GM12892 (cell line): ENCODE measurements around the gene CNDP1. TPM values are rescaled to one million over a fixed set of nuclear protein-coding genes. Genes with fewer than 3 reads are reported as not detected.
A peak's percentile ranks its signal among the peaks of the same experiment; 100 is the strongest.

Source experiments
- DNase-seq: peaks from one replicate; pipeline ENCODE4 v3.0.0; 2011; ENCODE audit not compliant: insufficient read length
- FAIRE-seq: peaks from 2 replicates; lab custom pipeline; 2011; peaks lifted over from hg19 to GRCh38; lab: Jason Lieb, UNC
- POLR2A ChIP-seq: IDR thresholded peaks from 2 replicates; pipeline ENCODE4 v1.6.1; 2011; ENCODE audit warnings: low read depth, low read length, control low read depth
- POLR2AphosphoS5 ChIP-seq: IDR thresholded peaks from 2 replicates; pipeline ENCODE4 v1.6.1; 2011; ENCODE audit warnings: low read depth, low read length, control low read depth
- TAF1 ChIP-seq: IDR thresholded peaks from 2 replicates; pipeline ENCODE4 v1.6.1; 2011; ENCODE audit warnings: low read depth, mild to moderate bottlenecking, control low read depth, low read length, borderline replicate concordance
- polyA plus RNA-seq: library from polyadenylated mRNA; unstranded; fragments of >200 nt; gene quantifications from one replicate; pipeline ENCODE4 v1.2.1, GENCODE V29; 2012; ENCODE audit warnings: missing spikeins, inconsistent platforms; ENCODE audit not compliant: missing spikeins

Gene CNDP1, protein sequence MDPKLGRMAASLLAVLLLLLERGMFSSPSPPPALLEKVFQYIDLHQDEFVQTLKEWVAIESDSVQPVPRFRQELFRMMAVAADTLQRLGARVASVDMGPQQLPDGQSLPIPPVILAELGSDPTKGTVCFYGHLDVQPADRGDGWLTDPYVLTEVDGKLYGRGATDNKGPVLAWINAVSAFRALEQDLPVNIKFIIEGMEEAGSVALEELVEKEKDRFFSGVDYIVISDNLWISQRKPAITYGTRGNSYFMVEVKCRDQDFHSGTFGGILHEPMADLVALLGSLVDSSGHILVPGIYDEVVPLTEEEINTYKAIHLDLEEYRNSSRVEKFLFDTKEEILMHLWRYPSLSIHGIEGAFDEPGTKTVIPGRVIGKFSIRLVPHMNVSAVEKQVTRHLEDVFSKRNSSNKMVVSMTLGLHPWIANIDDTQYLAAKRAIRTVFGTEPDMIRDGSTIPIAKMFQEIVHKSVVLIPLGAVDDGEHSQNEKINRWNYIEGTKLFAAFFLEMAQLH
- polyA plus RNA-seq = not detected

DNA sequence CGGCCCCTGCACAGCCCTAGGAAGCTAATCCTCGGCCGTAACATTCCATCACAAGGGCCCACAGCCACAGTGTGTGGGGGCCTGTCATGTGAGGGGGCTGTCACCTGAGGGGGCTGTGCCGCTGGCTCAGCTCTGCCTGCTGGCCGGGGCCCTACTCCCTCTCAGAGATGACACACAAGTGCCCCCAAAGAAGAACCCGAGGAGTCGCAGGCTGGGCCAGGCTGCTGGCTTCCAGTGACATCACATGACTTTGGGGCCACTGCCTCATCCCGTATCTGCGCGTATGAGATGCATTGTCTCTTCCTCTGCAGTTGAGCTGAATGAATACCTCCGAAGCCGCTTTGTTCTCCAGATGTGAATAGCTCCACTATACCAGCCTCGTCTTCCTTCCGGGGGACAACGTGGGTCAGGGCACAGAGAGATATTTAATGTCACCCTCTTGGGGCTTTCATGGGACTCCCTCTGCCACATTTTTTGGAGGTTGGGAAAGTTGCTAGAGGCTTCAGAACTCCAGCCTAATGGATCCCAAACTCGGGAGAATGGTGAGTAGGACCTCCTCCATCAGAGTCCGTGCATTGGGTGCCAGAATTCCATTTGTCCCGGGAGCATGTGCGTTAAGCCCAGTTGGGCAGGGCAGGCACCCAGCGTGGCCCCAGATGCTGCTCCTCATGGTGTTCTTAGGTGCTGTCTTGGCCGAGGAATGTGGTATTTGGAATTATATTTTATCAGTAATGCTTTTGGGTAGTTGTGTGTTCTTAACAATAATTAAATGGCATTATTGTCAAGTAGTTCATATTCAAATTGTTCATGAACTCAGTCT lies at the start of gene CNDP1:
Gene CNDP1, plus strand, starts transcription at position 351 of the 820 bp plus-strand sequence. Its CDS starts 168 bp downstream, at position 519.
- TF ChIP-seq POLR2AphosphoS5 = no peak
- no peak for TF ChIP-seq POLR2A
- no peak for TF ChIP-seq TAF1
- FAIRE-seq (no peak), DNase-seq (no peak)

DNA sequence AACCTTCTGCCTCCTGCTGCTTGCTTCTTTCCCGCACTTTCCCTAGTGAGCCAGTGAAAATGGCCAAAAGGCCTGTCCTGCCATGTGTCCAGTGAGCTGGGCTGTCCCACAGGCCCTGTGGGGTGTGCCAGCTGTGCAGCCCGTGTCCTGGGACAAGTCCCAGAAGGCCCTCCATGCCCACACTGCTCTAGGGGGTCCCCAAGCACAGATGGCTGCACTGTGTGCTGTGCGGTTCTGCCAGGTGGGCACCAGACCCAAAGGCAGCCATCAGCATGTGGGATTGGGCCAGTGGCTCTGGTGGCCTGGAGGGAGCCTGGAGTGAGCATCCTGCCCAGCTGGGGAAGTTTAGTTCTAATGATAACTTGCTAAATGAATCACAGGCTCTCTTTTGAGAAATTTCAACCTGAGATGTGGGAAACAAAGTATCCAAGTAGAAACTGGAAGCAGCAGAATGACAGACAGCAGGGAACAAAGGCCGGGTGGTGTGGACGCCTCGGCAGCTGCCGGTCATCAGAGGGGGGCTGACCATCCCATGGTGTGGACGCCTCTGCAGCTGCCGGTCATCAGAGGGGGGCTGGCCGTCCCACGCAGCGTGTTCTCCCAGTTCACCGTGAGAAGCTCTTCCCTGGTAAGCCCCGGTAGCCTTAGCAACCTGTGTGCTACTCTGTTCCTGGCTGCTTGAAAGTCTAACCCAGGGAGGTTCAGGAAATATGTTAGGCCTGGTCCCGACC lies 48.0 kb upstream of the CNDP1 start:
- FAIRE-seq (no peak), DNase-seq (no peak)
- no peak for TF ChIP-seq TAF1
- no peak for TF ChIP-seq POLR2A
- no peak for TF ChIP-seq POLR2AphosphoS5

DNA sequence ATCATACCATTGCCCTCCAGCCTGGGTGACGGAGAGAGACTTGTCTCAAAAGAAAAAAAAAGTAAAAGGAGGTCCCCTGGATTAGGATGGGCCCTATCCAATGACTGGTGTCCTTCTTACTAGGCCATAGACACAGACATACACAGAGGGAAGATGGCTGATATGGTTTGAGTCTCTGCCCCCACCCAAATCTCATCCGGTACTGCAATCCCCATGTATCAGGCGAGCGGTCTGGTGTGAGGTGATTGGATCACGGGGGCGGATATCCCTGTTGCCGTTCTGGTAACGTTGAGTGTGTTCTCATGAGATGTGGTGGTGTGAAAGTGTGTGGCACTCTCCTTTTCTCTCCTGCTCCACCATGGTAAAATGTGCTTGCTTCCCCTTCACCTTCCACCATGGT lies 45.9 kb upstream of the CNDP1 start:
- no peak for FAIRE-seq
- TF ChIP-seq POLR2A (no peak), POLR2AphosphoS5 (no peak), TAF1 (no peak)
- DNase-seq = no peak

DNA sequence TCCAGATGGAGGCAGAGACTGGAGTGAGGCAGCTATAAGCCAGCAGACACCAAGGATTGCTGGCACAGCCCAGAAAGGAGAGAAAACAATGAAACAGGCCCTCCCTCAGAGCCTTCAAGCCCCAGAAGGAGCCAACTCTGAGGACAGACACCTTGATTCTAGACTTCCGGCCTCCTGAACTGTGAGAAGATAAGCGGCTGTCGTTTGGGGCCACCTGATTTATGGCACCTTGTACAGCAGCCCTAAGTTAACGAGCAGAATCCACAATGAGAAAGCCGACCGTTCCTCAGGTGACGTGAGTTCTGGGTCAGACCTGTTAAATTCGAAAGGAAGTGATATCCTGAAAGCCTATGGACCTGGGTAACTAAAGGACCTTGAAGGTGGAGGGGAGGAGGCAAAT lies 45.4 kb upstream of the CNDP1 start:
- DNase-seq (no peak), FAIRE-seq (no peak)
- no peak for TF ChIP-seq TAF1
- no peak for TF ChIP-seq POLR2AphosphoS5
- TF ChIP-seq POLR2A = no peak

DNA sequence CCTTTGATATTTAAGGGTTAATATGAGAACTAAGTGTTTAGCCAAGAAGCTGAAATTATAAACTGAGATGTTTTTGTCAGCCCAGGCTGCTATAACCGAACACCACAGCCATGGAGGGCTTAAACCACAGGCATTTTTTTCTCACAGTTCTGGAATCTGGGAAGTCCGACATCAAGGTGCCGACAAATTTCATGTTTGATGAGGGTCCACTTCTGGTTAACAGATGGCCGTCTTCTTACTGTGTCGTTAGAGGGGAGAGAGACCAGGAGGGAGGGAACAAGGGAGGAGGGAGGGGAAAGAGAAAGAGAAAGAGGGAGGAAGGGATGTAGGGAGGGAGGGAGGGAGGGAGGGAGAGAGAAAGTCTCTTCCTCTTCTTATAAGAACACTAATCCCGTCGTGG lies 44.6 kb upstream of the CNDP1 start:
- no peak for TF ChIP-seq TAF1
- no peak for TF ChIP-seq POLR2AphosphoS5
- no peak for TF ChIP-seq POLR2A
- DNase-seq (no peak), FAIRE-seq (no peak)

DNA sequence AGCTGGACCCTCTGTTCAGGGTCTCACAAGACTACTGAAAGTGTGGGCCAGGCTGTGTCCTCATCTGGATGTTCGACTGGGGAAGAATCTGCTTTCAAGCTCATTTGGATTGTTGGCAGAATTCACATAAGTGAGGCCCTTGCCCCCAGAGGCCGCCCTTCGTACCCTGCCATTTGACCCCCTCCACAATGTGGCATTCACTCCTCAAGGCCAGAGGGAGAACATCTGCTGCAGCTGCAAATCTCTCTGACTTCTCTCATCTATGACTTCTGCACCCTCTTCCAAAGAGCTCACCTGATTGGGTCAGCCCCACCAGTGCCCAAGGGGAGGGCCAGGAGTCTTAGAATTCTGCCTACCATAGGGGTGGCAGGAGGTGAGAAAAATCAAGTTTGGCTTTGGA lies 42.0 kb upstream of the CNDP1 start:
- TF ChIP-seq POLR2A (no peak), POLR2AphosphoS5 (no peak), TAF1 (no peak)
- FAIRE-seq (no peak), DNase-seq (no peak)

DNA sequence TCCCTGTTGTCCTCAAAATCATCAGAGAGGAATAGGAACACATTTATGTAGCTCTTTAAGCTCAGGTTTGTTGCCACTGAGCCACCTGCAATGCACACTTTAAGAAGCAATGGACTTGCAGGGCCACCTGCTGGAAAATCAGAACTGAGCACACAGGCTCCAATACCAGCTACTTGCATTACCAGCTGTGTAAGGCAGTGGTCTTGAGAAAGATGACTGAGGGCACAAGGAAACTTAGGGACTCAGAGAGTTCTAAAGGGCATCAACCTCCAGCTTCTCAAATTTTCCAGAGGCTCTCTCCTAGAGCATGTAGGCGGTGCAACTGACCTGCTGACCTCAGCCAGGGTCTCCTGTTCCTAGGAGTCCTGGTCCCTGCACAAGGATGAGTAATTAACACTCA lies 40.6 kb upstream of the CNDP1 start:
- TF ChIP-seq POLR2A = no peak
- TF ChIP-seq POLR2AphosphoS5 = no peak
- TF ChIP-seq TAF1 = no peak
- FAIRE-seq = no peak

DNA sequence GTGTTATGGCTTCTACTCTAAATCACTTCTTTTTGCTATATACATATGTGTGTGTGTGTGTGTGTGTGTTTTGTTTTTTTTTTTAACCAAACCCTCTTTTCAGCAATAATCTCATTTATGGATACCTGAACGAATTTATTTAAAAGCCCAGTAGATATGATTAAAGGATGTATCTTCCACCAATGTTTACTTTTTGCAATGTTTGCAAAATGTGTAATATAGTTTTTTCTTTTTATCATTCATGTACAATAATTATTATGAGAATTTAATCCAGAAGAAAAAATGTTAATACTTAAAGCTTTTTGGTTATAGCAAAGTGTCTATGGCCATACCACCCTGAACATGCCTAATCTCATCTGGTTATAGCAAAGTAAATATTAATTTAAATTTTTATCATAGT lies 39.8 kb upstream of the CNDP1 start:
- TF ChIP-seq POLR2A (no peak), POLR2AphosphoS5 (no peak), TAF1 (no peak)
- FAIRE-seq = no peak

More for the DNA sequence above, 40.6 kb upstream of the CNDP1 start:
- no peak for DNase-seq

DNA sequence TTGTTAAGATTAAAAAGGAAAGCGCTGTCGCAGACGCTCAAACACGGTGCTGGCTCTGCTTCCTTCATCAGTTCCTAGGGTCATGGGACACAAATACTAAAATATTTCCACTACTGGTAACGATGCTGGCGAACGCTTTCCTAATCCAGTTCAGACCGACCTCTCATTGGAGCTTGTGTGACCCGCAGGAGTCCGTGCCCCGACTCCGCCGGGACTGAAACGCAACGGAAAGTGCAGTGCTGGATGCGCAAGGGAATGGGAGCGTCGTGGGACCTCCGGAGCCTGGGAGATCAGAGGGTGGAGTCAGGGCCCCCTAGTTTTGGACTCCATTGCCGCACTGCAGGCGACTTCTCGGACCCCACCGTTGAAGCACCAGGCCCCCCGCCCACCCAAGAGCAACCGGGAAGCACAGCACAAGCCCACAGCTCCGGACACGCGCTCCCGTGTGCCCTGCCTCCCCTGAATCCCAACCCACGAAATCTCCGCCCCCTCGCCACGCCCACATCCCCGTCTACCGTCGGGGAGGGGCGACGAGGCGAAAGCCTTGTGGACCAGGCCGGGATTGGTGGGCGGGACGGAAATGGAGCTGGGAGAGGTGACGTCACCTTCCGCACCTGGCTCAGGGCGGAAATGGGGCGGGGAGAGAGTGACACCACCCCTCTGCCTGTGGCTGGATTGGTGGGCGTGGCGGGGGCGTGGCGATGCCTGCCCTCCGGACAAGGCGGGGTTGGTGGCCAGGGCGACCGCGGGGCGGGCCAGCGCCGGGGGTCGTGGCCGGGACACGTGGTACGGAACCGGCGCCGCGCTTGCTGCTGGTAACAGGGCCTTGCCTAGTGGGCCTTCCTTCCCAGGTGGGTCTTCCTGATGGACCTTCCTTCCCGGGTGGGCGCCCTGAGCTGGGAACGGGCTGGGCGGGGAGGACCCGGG lies 38.5 kb upstream of the CNDP1 start, which contains the start of gene CNDP2:
Gene CNDP2, plus strand, starts transcription at position 783 of the 927 bp plus-strand sequence. CDS start 3,611 bp downstream, outside the sequence.
- TF ChIP-seq POLR2AphosphoS5 = peak; percentile 67
- peak; percentile 74; the same call in 1 of the 2 replicates for TF ChIP-seq POLR2A
- TF ChIP-seq TAF1 = no peak
- FAIRE-seq (peak; percentile 100), DNase-seq (peak; percentile 88)

More for the DNA sequence above, 39.8 kb upstream of the CNDP1 start:
- DNase-seq = no peak
